ENCODE results near the gene NME9.

DNA sequence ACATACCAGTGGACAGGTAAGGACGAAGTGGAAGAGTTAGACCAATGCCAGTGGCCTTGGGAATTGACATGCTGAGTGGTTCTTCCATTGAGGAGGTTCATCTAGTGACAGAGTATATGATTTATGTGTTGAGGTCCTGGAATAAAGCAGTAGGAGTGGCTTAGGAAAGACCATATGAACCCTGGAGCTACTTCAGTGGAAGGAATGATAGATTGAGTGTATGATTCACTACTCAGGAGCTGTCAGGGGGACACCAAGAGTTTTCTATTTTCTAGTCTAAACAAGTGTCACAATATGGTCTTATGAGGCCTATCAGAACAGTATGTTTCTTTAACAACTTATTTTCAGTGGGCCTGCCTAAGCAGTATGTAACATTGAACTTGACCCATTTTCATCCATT, 63.9 kb downstream of the NME9 start:
- TF ChIP-seq POLR2A (IDR thresholded peaks at IDR 0.05) (no peak), CTCF (IDR thresholded peaks at IDR 0.05) (no peak)
